Loucy (cell line): ENCODE data around the gene KY.

Experiments used
- CTCF ChIP-seq: fragments of 200-600 bp; sonication (generic); conservative IDR thresholded peaks from 2 replicates; pipeline ENCODE4 v1.5.1; 2014; ENCODE audit warnings: mild to moderate bottlenecking, antibody characterized with exemption, low read length
- EZH2phosphoT487 ChIP-seq: fragments of 200-600 bp; IDR thresholded peaks from 2 replicates; pipeline ENCODE4 v1.6.1; 2018; ENCODE audit warnings: antibody characterized with exemption, mild to moderate bottlenecking, moderate library complexity, borderline replicate concordance

- TF ChIP-seq CTCF (no peak), EZH2phosphoT487 (no peak)
These were observed 9.0 kb downstream of the KY start for GRCh38 chr3:134641671-134642300.
